ENCODE measurements around the gene THOC2. TPM values are rescaled to one million over a fixed set of nuclear protein-coding genes. Genes with fewer than 3 reads are reported as not detected.

Gene THOC2
- total and polyA plus RNA-seq, 2 of the 8 experiments (the other 6 are each of a cell fraction or from before 2014, with no cell fraction given), result 32.7 to 68.8 TPM

GRCh38 chrX:123561439-123562215 lies 171.2 kb downstream of the THOC2 start:
- ChIA-PET CTCF (ENCODE audit: partially characterized antibody) (no interaction called here), POLR2A (ENCODE audit: partially characterized antibody) (no interaction called here)
- no peak for TF ChIP-seq CBX5 (IDR thresholded peaks at IDR 0.05; ENCODE audit: low read depth, low read length)
- TF ChIP-seq RBBP5 (IDR thresholded peaks at IDR 0.05; ENCODE audit: borderline replicate concordance, low read depth, low read length), result no peak
- TF ChIP-seq EZH2 (IDR thresholded peaks at IDR 0.05; ENCODE audit: low read depth, low read length, severe bottlenecking), result no peak
- no peak for TF ChIP-seq E2F6 (IDR thresholded peaks at IDR 0.05)
- TF ChIP-seq KDM1A (IDR thresholded peaks at IDR 0.05; ENCODE audit: borderline replicate concordance, low read length), result no peak
- no peak for TF ChIP-seq SP4 (IDR thresholded peaks at IDR 0.05; ENCODE audit: low read length)
- TF ChIP-seq FOSL1 (IDR thresholded peaks at IDR 0.05; ENCODE audit: insufficient read depth, low read depth, low read length), result no peak
- no peak for TF ChIP-seq CHD2 (IDR thresholded peaks at IDR 0.05; ENCODE audit: low read length)
- TF ChIP-seq SP2 (IDR thresholded peaks at IDR 0.05; ENCODE audit: low read length), result no peak
- TF ChIP-seq GABPA (IDR thresholded peaks at IDR 0.05; ENCODE audit: borderline replicate concordance, insufficient read depth, low read length), result no peak
- Histone ChIP-seq H3K4me3 (ENCODE audit: extremely low read depth in 1 of 4, insufficient read depth in 2 of 4, low read depth in 3 of 4, low read length in 4 of 4) (no peak overlapping the region), H3K9me3 (ENCODE audit: insufficient read depth in 2 of 2, low read depth in 1 of 2, low read length in 1 of 2) (peaks cover 0 to 6% of the 10 kb centered on the region in 2 experiments; a peak in 1 of 4 replicates), H3K18ac (ENCODE audit: extremely low read depth, low read length) (no peak overlapping the region), H2BK20ac (ENCODE audit: low read length) (no peak overlapping the region), H3K79me2 (ENCODE audit: control insufficient read depth in 1 of 2, insufficient read depth in 2 of 2, low read length in 2 of 2) (no peaks in the 10 kb centered on the region), H3K4me1 (replicated peaks in 1 of 4; ENCODE audit: control insufficient read depth in 3 of 4, insufficient read depth in 4 of 4, low read length in 3 of 4) (no peaks in the 10 kb centered on the region), H2AFZ (ENCODE audit: low read length) (no peak overlapping the region), H3K23me2 (ENCODE audit: low read depth, low read length) (no peaks in the 10 kb centered on the region), H2BK12ac (ENCODE audit: low read depth, low read length) (no peak overlapping the region), H3K9ac (replicated peaks in 1 of 4; ENCODE audit: extremely low read depth in 1 of 4, low read depth in 3 of 4, low read length in 3 of 4) (no peak overlapping the region), H3K23ac (ENCODE audit: insufficient read length) (no peak overlapping the region), H2BK5ac (ENCODE audit: low read depth, low read length) (no peak overlapping the region), H4K5ac (ENCODE audit: insufficient read length, low read depth, low read length) (no peak overlapping the region), H4K20me1 (replicated peaks in 1 of 2; ENCODE audit: control insufficient read depth in 1 of 2, insufficient read depth in 2 of 2, low read length in 2 of 2) (no peaks in the 10 kb centered on the region), H3K79me1 (ENCODE audit: low read depth, low read length) (no peaks in the 10 kb centered on the region), H3K4ac (replicated peaks; ENCODE audit: insufficient read length, low read depth, low read length) (no peak overlapping the region), H2BK120ac (replicated peaks; ENCODE audit: low read depth, low read length) (no peak overlapping the region), H3K36me3 (ENCODE audit: control insufficient read depth in 2 of 4, insufficient read depth in 4 of 4, low read length in 3 of 4) (no peaks in the 10 kb centered on the region), H4K8ac (ENCODE audit: extremely low read depth, insufficient read depth, low read length) (no peak overlapping the region), H2AK5ac (ENCODE audit: low read depth, low read length) (no peak overlapping the region), H2BK15ac (ENCODE audit: low read length) (no peak overlapping the region), H4K91ac (replicated peaks; ENCODE audit: insufficient read length, low read length) (no peak overlapping the region), H3K27ac (ENCODE audit: low read depth, low read length) (no peak overlapping the region), H3K56ac (replicated peaks; ENCODE audit: insufficient read length, low read depth, low read length) (no peak overlapping the region), H3K4me2 (ENCODE audit: insufficient read depth in 1 of 2, low read depth in 2 of 2, low read length in 2 of 2) (no peak overlapping the region), H3K27me3 (replicated peaks in 1 of 4; ENCODE audit: control insufficient read depth in 3 of 4, extremely low read depth in 1 of 4, insufficient read depth in 3 of 4, low read length in 3 of 4) (no peaks in the 10 kb centered on the region), H3K14ac (ENCODE audit: insufficient read length) (no peak overlapping the region)
- FAIRE-seq (no peak), DNase-seq (ENCODE audit: low read depth in 1 of 2, low spot score in 2 of 2) (no peak)
- WGBS, 2 experiments (ENCODE audit: extremely low coverage in 1 of 2, insufficient coverage in 1 of 2, insufficient read length in 1 of 2, insufficient replicate concordance in 2 of 2, low coverage in 1 of 2, low lambda C conversion rate in 2 of 2, missing lambda C conversion rate in 1 of 2), result 98% methylated on average over 16 of the region's 28 CpGs; no CpG with 5 or more reads in 1 of the 2 experiments
